Measurements from ENCODE around the gene OTC.

The OTC gene

DNA sequence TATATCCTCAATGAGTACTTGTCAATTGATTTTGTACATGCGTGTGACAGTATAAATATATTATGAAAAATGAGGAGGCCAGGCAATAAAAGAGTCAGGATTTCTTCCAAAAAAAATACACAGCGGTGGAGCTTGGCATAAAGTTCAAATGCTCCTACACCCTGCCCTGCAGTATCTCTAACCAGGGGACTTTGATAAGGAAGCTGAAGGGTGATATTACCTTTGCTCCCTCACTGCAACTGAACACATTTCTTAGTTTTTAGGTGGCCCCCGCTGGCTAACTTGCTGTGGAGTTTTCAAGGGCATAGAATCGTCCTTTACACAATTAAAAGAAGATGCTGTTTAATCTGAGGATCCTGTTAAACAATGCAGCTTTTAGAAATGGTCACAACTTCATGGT, at the start of gene OTC:
Gene OTC, plus strand, starts transcription at position 243 of the 400 bp plus-strand sequence. Its CDS starts 93 bp downstream, at position 336.
- DNase-seq (ENCODE audit: low read depth): no peak

DNA sequence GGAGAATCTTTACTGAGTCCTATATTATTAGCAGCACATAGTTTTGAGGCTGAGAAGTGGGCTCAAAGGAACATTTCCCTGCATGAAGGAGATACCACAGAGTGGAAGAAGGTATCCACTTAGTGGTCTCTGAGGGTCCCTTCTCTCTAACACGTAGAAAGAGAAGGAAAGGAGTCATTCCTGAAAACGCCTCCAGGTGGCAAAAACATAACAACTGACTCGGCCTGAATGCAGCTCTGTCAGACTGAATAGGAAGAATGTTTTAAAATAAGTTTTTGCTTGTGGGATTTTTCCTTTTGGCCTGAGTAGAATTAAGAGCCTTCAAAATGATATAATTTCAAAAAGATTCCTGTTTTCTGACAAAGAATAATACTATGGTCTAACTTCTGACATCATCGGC, 48.4 kb upstream of the OTC start:
- DNase-seq (ENCODE audit: low read depth): peak; percentile 45

GRCh38 chrX:38305971-38306370, 46.4 kb upstream of the OTC start:
- no peak for DNase-seq (ENCODE audit: low read depth)

DNA sequence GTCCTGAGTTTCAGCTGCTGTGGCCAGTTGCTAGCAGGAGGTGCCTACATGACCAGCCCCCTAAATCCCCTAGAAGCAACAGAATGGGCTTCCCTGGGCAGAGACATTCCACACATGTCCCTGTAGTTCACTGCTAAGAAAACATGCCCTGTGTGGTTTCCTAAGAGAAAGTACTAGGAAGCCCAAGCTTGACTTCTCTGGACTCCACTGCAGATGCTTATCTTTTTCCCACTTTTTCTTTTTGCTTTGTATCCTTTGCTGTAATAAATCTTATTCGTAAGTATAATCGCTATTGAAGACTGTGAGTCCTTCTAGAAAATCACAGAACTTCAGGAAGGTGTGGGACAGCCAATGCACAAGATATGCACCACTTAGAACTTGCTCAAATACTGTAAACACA, 40.7 kb upstream of the OTC start:
- DNase-seq (ENCODE audit: low read depth): peak; percentile 2

- peak; percentile 89 for DNase-seq (ENCODE audit: low read depth)
Measured at GRCh38 chrX:38312436-38312835, 40.0 kb upstream of the OTC start.

GRCh38 chrX:38313190-38313589, 39.2 kb upstream of the OTC start:
- DNase-seq (ENCODE audit: low read depth): peak; percentile 62

DNA sequence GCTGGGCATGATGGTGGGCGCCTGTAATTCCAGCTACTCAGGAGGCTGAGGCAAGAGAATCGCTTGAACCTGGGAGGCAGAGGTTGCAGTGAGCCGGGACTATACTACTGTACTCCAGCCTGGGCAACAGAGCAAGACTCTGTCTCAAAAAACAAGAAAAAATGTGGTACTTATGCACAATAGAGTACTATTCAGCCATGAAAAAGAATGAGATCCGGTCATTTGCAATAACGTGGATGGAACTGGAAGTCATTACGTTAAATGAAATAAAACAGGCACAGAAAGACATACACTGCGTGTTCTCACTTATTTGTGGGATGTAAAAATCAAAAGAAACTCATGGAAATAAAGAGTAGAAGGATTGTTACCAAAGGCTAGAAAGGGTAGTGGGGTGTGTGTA, 37.2 kb upstream of the OTC start:
- no peak for DNase-seq (ENCODE audit: low read depth)

DNA sequence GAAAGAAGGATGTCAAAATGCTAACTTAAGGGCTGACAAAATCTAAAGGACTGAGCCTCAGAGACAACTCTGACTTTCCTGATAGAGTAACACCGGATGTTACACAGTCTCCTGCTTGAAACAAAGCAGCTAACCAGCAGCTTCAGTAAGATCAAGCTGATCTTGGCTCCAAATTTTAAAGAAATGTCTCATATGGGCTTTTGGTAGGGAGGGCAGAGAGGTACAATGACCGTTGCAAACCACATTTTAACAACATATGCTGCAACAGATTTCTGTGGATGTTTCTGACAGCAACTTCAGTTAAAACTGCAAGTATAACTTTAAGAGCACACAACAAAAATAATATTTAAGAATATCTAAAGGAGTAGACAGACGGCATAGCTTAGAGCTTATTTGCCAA, 34.2 kb upstream of the OTC start:
- DNase-seq (ENCODE audit: low read depth): peak; percentile 34

DNA sequence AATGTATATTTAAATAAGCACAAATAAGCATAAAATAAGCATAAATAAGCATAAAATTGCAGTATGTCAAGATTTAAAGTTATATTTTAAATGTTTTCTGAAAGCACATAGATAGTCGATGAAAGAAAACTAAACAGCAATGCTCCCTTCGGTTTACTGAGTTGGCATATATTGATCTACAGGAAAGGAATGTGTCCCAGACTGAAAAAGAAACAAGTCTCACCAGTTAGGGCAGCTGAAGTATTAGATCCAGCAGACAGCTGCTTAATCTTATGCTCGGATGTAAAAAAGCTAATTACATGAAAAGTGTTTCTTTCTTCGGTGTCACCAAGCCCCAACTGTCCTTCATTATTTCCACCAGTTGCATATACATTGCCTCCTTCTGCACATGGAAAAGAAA, 33.8 kb upstream of the OTC start:
- no peak for DNase-seq (ENCODE audit: low read depth)

DNA sequence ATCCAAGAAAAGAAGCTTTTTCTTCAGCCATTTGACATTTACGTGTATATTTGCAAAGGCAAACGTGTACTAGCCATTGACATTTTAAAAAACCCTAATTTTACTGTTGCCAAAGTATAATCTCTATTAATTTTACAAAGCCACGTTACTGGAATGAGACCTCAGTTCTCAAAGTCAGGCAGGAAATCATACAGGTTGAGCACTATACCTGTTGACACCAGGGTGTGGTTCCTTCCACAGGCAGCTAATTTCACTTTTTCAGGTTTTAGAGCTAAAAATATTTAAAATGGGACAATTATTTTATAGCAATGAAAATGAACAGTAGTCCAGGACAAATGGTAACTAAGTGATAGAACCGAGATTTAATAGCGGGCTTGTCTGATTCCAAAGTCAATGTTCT, 31.6 kb upstream of the OTC start:
- DNase-seq (ENCODE audit: low read depth): no peak

DNA sequence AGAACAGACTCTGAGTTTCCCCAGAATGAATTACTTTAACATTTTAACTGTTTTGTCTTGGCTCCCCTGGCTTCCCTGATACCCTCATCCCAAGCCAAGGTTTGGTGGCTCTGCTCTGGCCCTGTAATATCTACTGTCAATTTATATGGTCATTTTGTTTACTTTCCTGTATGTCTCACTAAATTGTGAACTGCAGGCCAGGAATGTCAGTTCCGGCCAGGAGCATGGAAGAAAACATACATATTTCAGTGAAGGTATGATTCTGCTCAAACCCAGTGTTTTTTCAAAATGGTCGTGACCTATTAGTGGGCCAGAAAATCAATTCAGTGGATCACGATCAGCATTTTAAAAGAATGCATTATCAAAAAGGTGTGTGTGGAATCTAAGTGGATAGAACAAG, 26.3 kb upstream of the OTC start:
- DNase-seq (ENCODE audit: low read depth): peak; percentile 31

GRCh38 chrX:38327007-38327774, 25.2 kb upstream of the OTC start, which contains the start of gene RPGR:
Gene RPGR (minus strand): TSS chrX:38327509. CDS start chrX:38327367, 142 bp downstream.
- peak; percentile 91 for DNase-seq (ENCODE audit: low read depth)

DNA sequence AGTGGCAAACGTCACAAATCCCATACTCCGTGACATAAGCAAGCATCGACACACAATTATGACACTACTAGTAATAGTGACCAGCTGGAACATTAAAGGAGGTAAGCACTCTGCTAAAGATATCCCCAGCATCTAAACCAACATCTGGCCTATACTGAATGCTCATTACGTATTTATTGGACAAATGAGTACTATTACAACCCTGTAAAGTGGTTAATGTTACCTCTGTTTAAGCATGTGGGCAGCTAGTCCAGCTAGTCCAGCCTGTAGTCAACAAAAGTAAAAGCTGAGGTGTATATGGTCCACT, 24.7 kb upstream of the OTC start:
- no peak for DNase-seq (ENCODE audit: low read depth)

DNA sequence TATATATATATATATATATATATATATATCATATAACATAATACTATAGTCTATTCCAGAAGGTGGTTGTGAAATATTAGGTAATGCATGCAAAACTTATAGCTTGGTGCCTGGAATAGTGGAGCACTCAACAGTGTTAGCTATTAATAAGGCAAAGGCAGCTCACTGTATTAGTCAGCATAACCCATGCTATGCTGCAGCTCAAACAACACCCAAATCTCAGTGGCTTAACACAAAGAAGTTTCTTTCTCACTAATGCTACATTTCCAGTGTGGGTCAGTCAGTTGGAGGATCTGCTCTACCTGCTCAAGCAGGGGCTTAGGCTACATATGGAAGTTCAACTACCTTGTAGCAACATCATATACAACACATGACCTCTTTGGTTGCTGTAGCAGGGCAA, 19.9 kb upstream of the OTC start:
- DNase-seq (ENCODE audit: low read depth): no peak

DNA sequence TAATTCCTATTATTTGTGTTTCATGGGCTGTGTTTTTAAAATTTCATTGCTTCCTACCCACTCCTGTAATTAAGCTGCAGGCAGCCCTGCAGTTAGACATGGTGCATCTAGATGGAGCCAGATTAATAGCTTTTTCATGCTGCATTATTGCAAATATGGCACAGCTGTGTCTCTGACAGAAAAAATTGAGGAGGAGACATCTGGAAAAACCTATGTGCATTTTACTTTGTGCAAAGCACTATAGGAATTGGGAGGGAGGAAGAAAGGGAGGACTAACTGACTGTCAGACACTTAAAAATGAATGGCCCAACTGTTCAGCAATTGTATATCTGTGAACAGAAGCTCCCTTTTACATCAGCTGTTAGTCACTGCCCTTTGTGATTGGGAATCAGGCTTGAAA, 17.0 kb upstream of the OTC start:
- DNase-seq (ENCODE audit: low read depth): no peak

- no peak for DNase-seq (ENCODE audit: low read depth)
Measured at GRCh38 chrX:38336538-38337240, 15.7 kb upstream of the OTC start.

DNA sequence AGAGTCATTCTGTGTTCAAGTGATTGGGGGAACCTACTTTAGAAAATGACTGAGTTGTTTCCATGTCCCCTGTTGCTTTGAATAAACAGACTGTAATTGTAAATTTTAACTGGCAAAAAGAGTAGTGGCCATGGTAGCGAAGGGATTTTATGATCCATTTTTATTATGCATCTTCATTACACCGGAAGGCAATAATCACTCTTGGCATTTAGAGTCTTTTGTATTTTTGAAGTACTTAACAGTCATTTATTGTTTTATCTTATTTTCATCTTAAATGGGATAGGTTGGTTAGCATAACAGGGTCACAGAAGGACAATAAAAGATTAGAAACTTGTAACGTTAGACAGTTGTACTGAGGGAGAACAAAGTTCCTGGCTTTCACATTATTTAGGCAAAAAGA, 11.0 kb upstream of the OTC start:
- no peak for DNase-seq (ENCODE audit: low read depth)

DNA sequence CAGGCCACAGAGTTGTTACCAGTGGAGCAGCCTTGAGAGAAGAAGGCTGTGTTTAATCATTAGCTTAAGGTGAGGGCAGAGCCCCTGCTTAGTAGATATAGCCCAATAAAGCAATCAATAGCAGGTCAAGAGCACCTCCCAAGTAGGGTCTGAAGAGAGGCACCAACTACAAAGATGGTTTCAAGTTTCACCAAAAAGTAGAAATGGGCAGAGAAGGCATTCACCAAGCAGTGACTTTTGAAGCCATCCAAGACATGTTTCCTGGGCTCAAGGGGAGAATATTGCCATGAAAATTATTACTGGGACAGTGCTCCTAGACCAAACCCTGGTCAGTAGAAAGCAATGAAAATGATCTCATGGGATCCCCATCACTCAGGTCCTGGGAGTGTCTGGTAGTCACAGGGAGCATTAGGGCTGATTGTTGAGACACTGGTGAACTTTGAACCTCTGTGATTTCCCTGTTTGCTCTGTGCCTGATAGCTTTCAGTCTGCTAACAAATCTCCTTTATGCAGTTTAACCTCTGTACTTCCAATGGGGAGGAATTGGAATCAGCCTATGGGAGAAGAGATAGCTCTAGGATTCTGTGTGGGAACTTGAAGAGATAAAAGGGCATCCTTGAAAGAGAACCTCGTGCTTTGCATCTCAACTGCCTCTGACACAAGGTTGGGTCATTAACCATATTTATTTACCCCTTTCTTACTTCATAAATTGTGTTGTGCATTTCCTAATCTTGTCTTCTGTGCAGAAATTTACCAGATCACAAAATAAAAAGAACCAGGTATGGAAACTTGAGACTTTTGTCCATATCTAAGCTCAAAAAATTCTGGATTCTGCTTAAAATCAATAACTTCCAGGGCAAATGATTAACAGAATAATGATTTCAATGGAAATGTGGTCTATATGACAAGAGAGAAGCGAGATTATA, 9.3 kb upstream of the OTC start:
- DNase-seq (ENCODE audit: low read depth): no peak

DNA sequence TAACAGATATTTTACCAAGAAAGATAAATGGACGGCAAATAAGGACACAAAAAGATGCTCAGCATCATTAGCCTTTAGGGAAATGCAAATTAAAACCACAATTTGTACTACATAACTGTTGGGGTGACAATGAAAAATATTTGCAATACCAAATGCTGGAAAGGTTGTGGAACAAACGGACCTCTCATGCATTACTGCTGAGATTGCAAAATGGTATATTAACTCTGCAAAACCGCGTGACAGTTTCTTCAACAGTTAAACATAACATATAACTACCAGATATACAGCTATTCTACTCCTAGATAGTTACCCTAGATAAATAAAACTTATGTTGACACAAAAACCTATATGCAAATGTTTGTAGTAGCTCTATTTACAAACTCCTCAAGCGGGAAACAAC, 6.3 kb upstream of the OTC start:
- no peak for DNase-seq (ENCODE audit: low read depth)

- DNase-seq (ENCODE audit: low read depth): peak; percentile 63
Measured at GRCh38 chrX:38347136-38347535, 5.3 kb upstream of the OTC start.

- no peak for DNase-seq (ENCODE audit: low read depth)
Measured at GRCh38 chrX:38351346-38351745, 1.1 kb upstream of the OTC start.

- no peak for DNase-seq (ENCODE audit: low read depth)
Measured at GRCh38 chrX:38356401-38356800, 4.0 kb downstream of the OTC start.
